Glomerular endothelial cell (primary cell): ENCODE results near the gene EVA1C. TPM values are rescaled to one million over a fixed set of nuclear protein-coding genes. Genes with fewer than 3 reads are reported as not detected.
A peak's percentile ranks its signal among the peaks of the same experiment; 100 is the strongest.
"Not testable (repeated sequence)": the region's sequence is repeated elsewhere in the genome, so short reads cannot be mapped to it uniquely, and the experiment has no call there.

Experiments used
- DNase-seq: peaks from one replicate; pipeline ENCODE4 v3.0.0-alpha.2; 2011; ENCODE audit warnings: low read depth, low spot score; ENCODE audit errors: extremely low read depth
- total RNA-seq: library from RNA; depleted of rRNA; stranded (reverse); fragments of >200 nt; gene quantifications from 2 replicates; pipeline ENCODE4 v1.2.3, GENCODE V29; 2015

Gene EVA1C
- total RNA-seq, 1 donor from 2014 or later = 41.2 TPM

GRCh38 chr21:32457360-32457840 lies 44.9 kb downstream of the EVA1C start:
- no peak for DNase-seq

- DNase-seq = no peak
Observed at GRCh38 chr21:32457962-32458361, 45.5 kb downstream of the EVA1C start.

GRCh38 chr21:32459972-32460371 lies 47.5 kb downstream of the EVA1C start:
- DNase-seq = no peak

- DNase-seq = no peak
Observed at GRCh38 chr21:32461503-32461902, 49.0 kb downstream of the EVA1C start.

GRCh38 chr21:32462564-32462963 lies 50.1 kb downstream of the EVA1C start:
- not testable (repeated sequence) for DNase-seq

- no peak for DNase-seq
Observed at GRCh38 chr21:32463367-32463766, 50.9 kb downstream of the EVA1C start.

- peak; percentile 94 for DNase-seq
Observed at GRCh38 chr21:32463889-32464300, 51.4 kb downstream of the EVA1C start.

GRCh38 chr21:32467291-32467690 lies 54.8 kb downstream of the EVA1C start:
- no peak for DNase-seq

GRCh38 chr21:32468681-32469111 lies 56.2 kb downstream of the EVA1C start:
- DNase-seq = no peak

GRCh38 chr21:32469628-32470027 lies 57.1 kb downstream of the EVA1C start:
- no peak for DNase-seq

GRCh38 chr21:32470206-32470605 lies 57.7 kb downstream of the EVA1C start:
- no peak for DNase-seq

GRCh38 chr21:32472890-32473765 lies 60.6 kb downstream of the EVA1C start:
- no peak for DNase-seq

- no peak for DNase-seq
Observed at GRCh38 chr21:32474179-32475059, 61.9 kb downstream of the EVA1C start.

- DNase-seq = no peak
Observed at GRCh38 chr21:32475162-32475812, 62.8 kb downstream of the EVA1C start.

- DNase-seq = no peak
Observed at GRCh38 chr21:32476661-32477423, 64.3 kb downstream of the EVA1C start.

GRCh38 chr21:32477424-32477745 lies 64.9 kb downstream of the EVA1C start:
- no peak for DNase-seq

- no peak for DNase-seq
Observed at GRCh38 chr21:32481875-32482408, 69.4 kb downstream of the EVA1C start.

- DNase-seq = no peak
Observed at GRCh38 chr21:32482565-32483292, 70.2 kb downstream of the EVA1C start.

- no peak for DNase-seq
Observed at GRCh38 chr21:32483293-32483595, 70.7 kb downstream of the EVA1C start.
